GM12875 (cell line): ENCODE results near the gene CDH4.

ENCODE experiments used
- H3K4me3 ChIP-seq: one replicate; pipeline ENCODE4 v1.5.1; 2011; ENCODE audit warnings: low read depth, low read length, control low read depth
- CTCF ChIP-seq: IDR thresholded peaks from 2 replicates; pipeline ENCODE4 v1.5.1; 2011; ENCODE audit warnings: low read depth, mild to moderate bottlenecking, control low read depth, inconsistent platforms, low read length, moderate library complexity, borderline replicate concordance; ENCODE audit not compliant: insufficient read depth

Gene CDH4

GRCh38 chr20:61799928-61800327, 547.9 kb downstream of the CDH4 start:
- no peak overlapping the region for H3K4me3 ChIP-seq
- TF ChIP-seq CTCF, result no peak

- TF ChIP-seq CTCF, result no peak
- H3K4me3 ChIP-seq, result no peak overlapping the region
These were observed 548.5 kb downstream of the CDH4 start for GRCh38 chr20:61800359-61801064.

GRCh38 chr20:61801065-61801360, 549.0 kb downstream of the CDH4 start:
- no peak for TF ChIP-seq CTCF
- H3K4me3 ChIP-seq, result no peak overlapping the region

- H3K4me3 ChIP-seq, result no peak overlapping the region
- TF ChIP-seq CTCF, result no peak
These were observed 549.4 kb downstream of the CDH4 start for GRCh38 chr20:61801428-61801827.

- no peak for TF ChIP-seq CTCF
- H3K4me3 ChIP-seq, result no peak overlapping the region
These were observed 549.9 kb downstream of the CDH4 start for GRCh38 chr20:61801857-61802442.

GRCh38 chr20:61802721-61803311, 550.8 kb downstream of the CDH4 start:
- TF ChIP-seq CTCF, result no peak

GRCh38 chr20:61803416-61803914, 551.4 kb downstream of the CDH4 start:
- TF ChIP-seq CTCF, result no peak
- H3K4me3 ChIP-seq, result no peak overlapping the region

More at GRCh38 chr20:61802721-61803311, 550.8 kb downstream of the CDH4 start:
- H3K4me3 ChIP-seq, result no peak overlapping the region
